ENCODE results near the gene COL19A1. TPM values are rescaled to one million over a fixed set of nuclear protein-coding genes. Genes with fewer than 3 reads are reported as not detected.

COL19A1 gene
- total RNA-seq, 4 donors from 2014 or later: 0.35 to 5.0 (median 0.62) TPM

DNA sequence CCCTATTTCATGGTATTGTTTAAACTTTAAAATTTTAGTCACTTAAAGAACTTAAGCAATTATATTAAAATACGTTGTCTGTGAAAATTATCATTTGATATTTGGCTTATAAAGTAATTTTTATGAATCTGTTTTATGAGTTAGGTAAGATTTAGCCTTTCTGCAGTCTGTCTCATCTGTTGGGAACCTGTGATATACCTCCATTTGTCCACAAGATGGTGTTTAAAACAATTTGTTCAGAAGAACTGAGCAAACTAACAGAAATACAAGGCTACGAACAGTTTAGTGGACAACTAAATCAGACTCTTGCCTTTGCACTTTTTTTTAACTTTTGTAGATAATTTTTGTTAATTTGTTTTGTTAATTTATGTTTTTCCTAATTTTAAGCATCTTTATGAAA, 344.1 kb downstream of the COL19A1 start:
- Histone ChIP-seq H3K4me1 (no peaks in the 10 kb centered on the region), H3K27me3 (no peaks in the 10 kb centered on the region), H3K9me3 (no peaks in the 10 kb centered on the region), H3K36me3 (no peaks in the 10 kb centered on the region), H3K27ac (no peak overlapping the region), H3K4me3 (no peak overlapping the region)
- TF ChIP-seq, protein P1, sequence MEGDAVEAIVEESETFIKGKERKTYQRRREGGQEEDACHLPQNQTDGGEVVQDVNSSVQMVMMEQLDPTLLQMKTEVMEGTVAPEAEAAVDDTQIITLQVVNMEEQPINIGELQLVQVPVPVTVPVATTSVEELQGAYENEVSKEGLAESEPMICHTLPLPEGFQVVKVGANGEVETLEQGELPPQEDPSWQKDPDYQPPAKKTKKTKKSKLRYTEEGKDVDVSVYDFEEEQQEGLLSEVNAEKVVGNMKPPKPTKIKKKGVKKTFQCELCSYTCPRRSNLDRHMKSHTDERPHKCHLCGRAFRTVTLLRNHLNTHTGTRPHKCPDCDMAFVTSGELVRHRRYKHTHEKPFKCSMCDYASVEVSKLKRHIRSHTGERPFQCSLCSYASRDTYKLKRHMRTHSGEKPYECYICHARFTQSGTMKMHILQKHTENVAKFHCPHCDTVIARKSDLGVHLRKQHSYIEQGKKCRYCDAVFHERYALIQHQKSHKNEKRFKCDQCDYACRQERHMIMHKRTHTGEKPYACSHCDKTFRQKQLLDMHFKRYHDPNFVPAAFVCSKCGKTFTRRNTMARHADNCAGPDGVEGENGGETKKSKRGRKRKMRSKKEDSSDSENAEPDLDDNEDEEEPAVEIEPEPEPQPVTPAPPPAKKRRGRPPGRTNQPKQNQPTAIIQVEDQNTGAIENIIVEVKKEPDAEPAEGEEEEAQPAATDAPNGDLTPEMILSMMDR (IDR thresholded peaks at IDR 0.05): peak in 2 of 6 experiments; percentile 17 to 18
- no peak for TF ChIP-seq POLR2A (IDR thresholded peaks at IDR 0.05)
- no peak for DNase-seq

DNA sequence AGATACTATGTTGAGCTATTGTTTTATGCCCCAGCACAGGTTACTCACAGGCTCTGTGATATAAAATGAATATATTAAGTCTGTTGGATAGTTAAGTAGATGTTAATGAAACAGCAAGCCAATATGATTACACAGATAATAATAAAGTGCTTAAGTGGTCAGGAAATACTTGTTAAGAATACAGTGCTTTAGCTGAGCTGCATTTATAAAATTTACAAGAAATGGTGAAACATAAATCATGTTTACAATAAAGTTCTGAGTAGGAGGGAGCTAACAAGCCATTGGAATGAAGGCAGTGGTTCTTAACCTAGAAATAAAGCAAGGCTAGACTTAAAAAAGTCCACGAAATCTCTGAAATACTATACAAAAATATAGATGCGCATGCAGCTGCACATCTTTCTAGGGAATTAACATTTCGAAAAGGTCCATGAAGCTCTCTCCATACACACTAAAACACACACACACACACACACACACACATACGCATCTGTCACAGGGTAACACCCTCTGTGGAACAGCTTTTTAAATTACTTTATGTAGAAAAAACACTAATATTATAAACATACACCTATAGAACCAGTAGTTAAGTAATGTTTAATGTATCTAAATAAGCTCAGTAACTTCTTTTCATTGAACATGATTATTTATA, 349.2 kb downstream of the COL19A1 start:
- H3K9me3 ChIP-seq: no peaks in the 10 kb centered on the region
- H3K36me3 ChIP-seq: no peaks in the 10 kb centered on the region
- TF ChIP-seq POLR2A (IDR thresholded peaks at IDR 0.05): no peak
- TF ChIP-seq, protein P1 (IDR thresholded peaks at IDR 0.05): no peak
- H3K27ac ChIP-seq: no peak overlapping the region
- no peaks in the 10 kb centered on the region for H3K27me3 ChIP-seq
- no peak overlapping the region for H3K4me3 ChIP-seq
- no peak for DNase-seq
- no peaks in the 10 kb centered on the region for H3K4me1 ChIP-seq

DNA sequence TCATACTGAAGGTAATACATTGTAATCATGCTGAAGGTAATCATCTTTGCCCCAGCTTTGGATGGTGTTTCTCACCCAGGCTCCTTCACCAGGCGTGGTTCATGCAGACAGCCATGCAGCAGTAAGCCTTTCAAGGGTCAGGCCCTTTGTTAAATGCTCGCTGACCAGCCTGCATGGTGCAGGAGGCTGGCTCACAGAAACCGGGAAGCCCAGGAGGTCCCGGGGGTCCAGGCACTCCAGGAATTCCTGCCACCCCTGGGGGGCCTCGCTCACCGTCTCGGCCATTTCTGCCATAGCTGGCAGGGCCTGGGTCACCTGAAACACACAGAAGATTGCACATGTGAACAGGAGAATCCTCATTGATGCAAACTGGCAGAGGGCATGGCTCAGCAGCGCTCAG, 350.4 kb downstream of the COL19A1 start:
- H3K4me3 ChIP-seq: no peak overlapping the region
- TF ChIP-seq, protein P1 (IDR thresholded peaks at IDR 0.05): no peak
- TF ChIP-seq POLR2A (IDR thresholded peaks at IDR 0.05): no peak
- DNase-seq: no peak
- no peaks in the 10 kb centered on the region for H3K4me1 ChIP-seq
- H3K27me3 ChIP-seq: no peaks in the 10 kb centered on the region
- H3K36me3 ChIP-seq: no peaks in the 10 kb centered on the region
- H3K9me3 ChIP-seq: no peaks in the 10 kb centered on the region
- no peak overlapping the region for H3K27ac ChIP-seq

DNA sequence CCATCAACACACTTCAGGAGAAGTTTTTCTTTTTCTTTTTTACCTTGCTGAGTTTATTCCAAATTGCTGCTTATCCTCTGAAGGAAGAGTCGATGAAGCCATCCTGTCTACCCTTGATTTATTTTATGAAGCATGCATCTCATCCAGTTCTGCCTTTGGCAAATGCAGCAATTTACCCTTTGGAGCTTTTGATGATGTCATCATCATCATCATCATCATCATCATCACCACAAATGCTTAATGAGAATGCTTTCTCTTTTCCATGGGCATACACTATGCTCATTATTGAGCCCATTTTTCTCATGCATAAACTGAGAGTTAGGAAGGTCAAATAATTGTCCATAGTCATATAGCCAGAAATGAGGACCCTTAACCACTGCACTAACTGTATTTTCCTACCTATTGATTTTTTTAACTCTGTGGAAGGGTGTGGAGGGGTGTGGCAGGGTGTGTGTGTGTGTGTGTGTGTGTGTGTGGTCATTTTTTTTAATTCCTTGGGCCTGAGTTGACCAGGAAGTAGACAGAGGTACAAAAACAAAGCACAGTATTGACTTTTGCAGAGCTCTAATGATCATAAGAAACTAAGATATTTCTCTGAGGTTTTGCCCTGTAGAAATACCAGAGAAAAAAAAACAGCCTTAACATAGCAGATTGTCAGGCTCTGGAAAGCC, 353.7 kb downstream of the COL19A1 start:
- no peak for DNase-seq
- no peak overlapping the region for H3K27ac ChIP-seq
- no peaks in the 10 kb centered on the region for H3K36me3 ChIP-seq
- H3K27me3 ChIP-seq: no peaks in the 10 kb centered on the region
- H3K4me3 ChIP-seq: no peak overlapping the region
- H3K4me1 ChIP-seq: no peaks in the 10 kb centered on the region
- TF ChIP-seq, protein P1 (IDR thresholded peaks at IDR 0.05): no peak
- TF ChIP-seq POLR2A (IDR thresholded peaks at IDR 0.05): no peak
- no peaks in the 10 kb centered on the region for H3K9me3 ChIP-seq

DNA sequence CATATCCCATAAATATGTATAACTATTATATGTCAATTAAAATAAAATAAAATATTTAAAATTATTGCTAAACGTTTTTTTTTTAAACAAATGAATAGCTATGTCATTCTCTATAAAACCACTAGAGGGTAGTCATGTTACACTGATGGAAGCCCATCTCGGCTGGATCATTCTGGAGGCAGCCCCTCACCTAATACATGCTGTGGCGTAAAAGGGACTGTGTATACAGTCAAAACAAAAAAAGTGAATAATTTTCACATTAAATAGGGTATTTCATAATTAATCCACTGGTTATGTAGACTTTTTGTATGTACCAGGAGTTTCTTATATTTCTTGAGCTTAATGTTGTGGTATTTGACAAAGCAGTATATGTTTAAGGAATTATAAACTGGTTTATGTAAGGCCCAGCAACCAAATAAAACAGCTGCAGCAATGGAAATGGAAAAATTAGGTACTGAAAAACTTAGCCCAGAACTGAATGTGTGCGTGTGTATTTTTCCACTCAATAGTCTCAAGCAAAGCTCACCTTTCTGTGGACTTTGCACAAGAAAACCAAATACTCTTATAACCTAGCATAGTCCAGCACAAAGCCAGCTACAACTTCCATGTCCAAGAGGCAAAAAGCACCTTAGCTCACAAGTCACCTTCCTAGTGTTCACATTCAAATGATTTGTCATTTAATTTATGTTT, 354.8 kb downstream of the COL19A1 start:
- TF ChIP-seq POLR2A (IDR thresholded peaks at IDR 0.05): no peak
- TF ChIP-seq, protein P1 (IDR thresholded peaks at IDR 0.05): peak in 5 of 6 experiments; percentile 48 to 70 (median 68)
- no peak overlapping the region for H3K27ac ChIP-seq
- DNase-seq: no peak

More for the DNA sequence above, 354.8 kb downstream of the COL19A1 start:
- Histone ChIP-seq H3K36me3 (no peaks in the 10 kb centered on the region), H3K9me3 (no peaks in the 10 kb centered on the region), H3K4me1 (no peaks in the 10 kb centered on the region), H3K27me3 (no peaks in the 10 kb centered on the region), H3K4me3 (no peak overlapping the region)
